NB4 (cell line): ENCODE results near the gene TMEM221.

Experiments
- TF ChIP-seq, protein P1 (sequence below): IDR thresholded peaks from one replicate; pipeline ENCODE4 v1.5.1; 2012; ENCODE audit warnings: low read depth, low read length
- TF ChIP-seq, protein P2 (sequence below): IDR thresholded peaks from 2 replicates; pipeline ENCODE4 v1.6.1; 2011; ENCODE audit warnings: low read depth, low read length

DNA sequence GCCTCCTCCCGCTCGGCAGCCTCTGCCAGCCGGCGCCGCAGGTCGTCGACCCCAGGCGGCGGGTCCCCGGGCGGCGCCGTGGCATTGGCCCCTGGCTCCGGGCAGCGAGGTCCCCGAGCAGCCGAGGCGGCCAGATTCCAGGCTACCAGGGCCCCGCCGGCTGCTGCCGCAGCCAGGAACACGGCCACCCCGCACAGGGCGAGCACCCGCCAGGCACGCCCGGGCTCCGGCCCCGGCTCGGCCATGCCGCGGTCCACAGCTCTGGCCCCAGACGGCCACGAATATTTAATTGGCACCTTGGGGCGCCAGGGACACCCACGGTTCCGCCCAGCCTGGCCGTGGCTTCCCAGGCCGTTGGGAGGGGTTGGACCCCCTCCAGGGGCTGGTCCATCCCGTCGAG lies 54.6 kb downstream of the TMEM221 start, which contains the start of gene CCDC194:
- TF ChIP-seq, protein P1, sequence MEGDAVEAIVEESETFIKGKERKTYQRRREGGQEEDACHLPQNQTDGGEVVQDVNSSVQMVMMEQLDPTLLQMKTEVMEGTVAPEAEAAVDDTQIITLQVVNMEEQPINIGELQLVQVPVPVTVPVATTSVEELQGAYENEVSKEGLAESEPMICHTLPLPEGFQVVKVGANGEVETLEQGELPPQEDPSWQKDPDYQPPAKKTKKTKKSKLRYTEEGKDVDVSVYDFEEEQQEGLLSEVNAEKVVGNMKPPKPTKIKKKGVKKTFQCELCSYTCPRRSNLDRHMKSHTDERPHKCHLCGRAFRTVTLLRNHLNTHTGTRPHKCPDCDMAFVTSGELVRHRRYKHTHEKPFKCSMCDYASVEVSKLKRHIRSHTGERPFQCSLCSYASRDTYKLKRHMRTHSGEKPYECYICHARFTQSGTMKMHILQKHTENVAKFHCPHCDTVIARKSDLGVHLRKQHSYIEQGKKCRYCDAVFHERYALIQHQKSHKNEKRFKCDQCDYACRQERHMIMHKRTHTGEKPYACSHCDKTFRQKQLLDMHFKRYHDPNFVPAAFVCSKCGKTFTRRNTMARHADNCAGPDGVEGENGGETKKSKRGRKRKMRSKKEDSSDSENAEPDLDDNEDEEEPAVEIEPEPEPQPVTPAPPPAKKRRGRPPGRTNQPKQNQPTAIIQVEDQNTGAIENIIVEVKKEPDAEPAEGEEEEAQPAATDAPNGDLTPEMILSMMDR: no peak
- TF ChIP-seq, protein P2, sequence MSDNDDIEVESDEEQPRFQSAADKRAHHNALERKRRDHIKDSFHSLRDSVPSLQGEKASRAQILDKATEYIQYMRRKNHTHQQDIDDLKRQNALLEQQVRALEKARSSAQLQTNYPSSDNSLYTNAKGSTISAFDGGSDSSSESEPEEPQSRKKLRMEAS: no peak
